C4-2B (cell line): ENCODE data around the gene DET1.
"Not testable (repeated sequence)": the region's sequence is repeated elsewhere in the genome, so short reads cannot be mapped to it uniquely, and the experiment has no call there.

ENCODE experiments used
- CTCF ChIP-seq: fragments of 450-650 bp; conservative IDR thresholded peaks from 2 replicates; pipeline ENCODE4 v1.5.1; 2017; ENCODE audit warnings: mild to moderate bottlenecking
- ZFX ChIP-seq: fragments of 450-650 bp; IDR thresholded peaks from 2 replicates; pipeline ENCODE4 v1.6.1; 2017

DNA sequence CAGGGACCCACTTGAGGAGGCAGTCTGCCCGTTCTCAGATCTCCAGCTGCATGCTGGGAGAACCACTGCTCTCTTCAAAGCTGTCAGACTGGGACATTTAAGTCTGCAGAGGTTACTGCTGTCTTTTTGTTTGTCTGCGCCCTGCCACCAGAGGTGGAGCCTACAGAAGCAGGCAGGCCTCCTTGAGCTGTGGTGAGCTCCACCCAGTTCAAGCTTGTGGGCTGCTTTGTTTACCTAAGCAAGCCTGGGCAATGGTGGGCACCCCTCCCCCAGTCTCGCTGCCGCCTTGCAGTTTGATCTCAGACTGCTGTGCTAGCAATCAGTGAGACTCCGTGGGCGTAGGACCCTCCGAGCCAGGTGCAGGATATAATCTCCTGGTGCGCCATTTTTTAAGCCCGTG is 13.1 kb upstream of the DET1 start:
- TF ChIP-seq CTCF, ZFX: not testable (repeated sequence)
